Left lung (tissue), 10 donors: ENCODE measurements around the gene ELOA2. TPM values are rescaled to one million over a fixed set of nuclear protein-coding genes. Genes with fewer than 3 reads are reported as not detected.
"Not testable (repeated sequence)": the region's sequence is repeated elsewhere in the genome, so short reads cannot be mapped to it uniquely, and the experiment has no call there.

Experiments used
- ATAC-seq: fragments of 200-7000 bp; cut with Tn5 transposase; one replicate; pipeline ENCODE4 v1.9.1; 2020; ENCODE audit warnings: moderate library complexity
- DNase-seq, 4 donors: peaks; one replicate each; pipeline ENCODE4 v3.0.0-alpha.2; 2013 to 2020
- H3K27ac ChIP-seq, 2 donors: fragments of 200-600 bp; sonication (generic) in 1 of 2; one replicate each; pipeline versions ENCODE4 v1.5.0 to v1.8.0; 2020 to 2021
- H3K27me3 ChIP-seq, 2 donors: fragments of 200-600 bp; sonication (generic) in 1 of 2; one replicate each; pipeline versions ENCODE4 v1.5.0 to v1.8.0; 2020 to 2021
- H3K36me3 ChIP-seq, 2 donors: fragments of 200-600 bp; sonication (generic) in 1 of 2; one replicate each; pipeline versions ENCODE4 v1.5.0 to v1.8.0; 2020 to 2021
- H3K4me1 ChIP-seq, 2 donors: fragments of 200-600 bp; one replicate each; pipeline ENCODE4 v1.8.0; 2021
- H3K4me3 ChIP-seq, 2 donors: fragments of 200-600 bp; sonication (generic) in 1 of 2; one replicate each; pipeline versions ENCODE4 v1.5.0 to v1.8.0; 2020 to 2021; ENCODE audit warnings: mild to moderate bottlenecking in 1 of 2
- H3K9me3 ChIP-seq, 2 donors: fragments of 200-600 bp; sonication (generic) in 1 of 2; one replicate each; pipeline versions ENCODE4 v1.5.0 to v1.8.0; 2020 to 2021
- intact Hi-C, 2 donors: fragments of 100-400 bp; cut with DNase I; formaldehyde crosslinking; loops; one replicate each; pipeline versions ENCODE4 v1.11.2 to v1.14.2; 2022
- polyA plus RNA-seq, 6 donors: library from polyadenylated mRNA; unstranded; fragments of 120-200 nt; gene quantifications; one replicate each; pipeline ENCODE4 v1.2.1, GENCODE V29; 2013; ENCODE audit not compliant: insufficient read length in 6 of 6
- total RNA-seq, 2 donors: library from RNA; stranded (reverse); fragmentation: NEBNext Ultra II Directional; extraction: Animal tissue kit (Norgen Biotek cat#: 25700); gene quantifications; one replicate each; pipeline ENCODE4 v1.2.1, GENCODE V29; 2021
- TF ChIP-seq, protein P1 (sequence below), 2 donors: fragments of 200-600 bp; sonication (generic) in 1 of 2; IDR thresholded peaks; one replicate each; pipeline versions ENCODE4 v1.5.0 to v1.8.0; 2021; ENCODE audit warnings: antibody characterized with exemption in 2 of 2
- donor health status: DM: no; HTN: yes; CAD: no.
- donor health status: DM: no; HTN: no; CAD: no.

Gene ELOA2
- total and polyA plus RNA-seq, 8 donors: 0.06 to 0.17 TPM; not detected in 6

GRCh38 chr18:47050468-47050867 lies 15.0 kb upstream of the ELOA2 start:
- Histone ChIP-seq H3K4me3 (no peak overlapping the region), H3K9me3 (no peaks in the 10 kb centered on the region), H3K36me3 (no peaks in the 10 kb centered on the region), H3K4me1 (no peaks in the 10 kb centered on the region), H3K27ac (no peak overlapping the region), H3K27me3 (no peaks in the 10 kb centered on the region)
- peak; percentile 53 for ATAC-seq
- DNase-seq: peak in 2 of 4 donors; percentile 13 to 33
- intact Hi-C loops: no loop called here
- TF ChIP-seq, protein P1, sequence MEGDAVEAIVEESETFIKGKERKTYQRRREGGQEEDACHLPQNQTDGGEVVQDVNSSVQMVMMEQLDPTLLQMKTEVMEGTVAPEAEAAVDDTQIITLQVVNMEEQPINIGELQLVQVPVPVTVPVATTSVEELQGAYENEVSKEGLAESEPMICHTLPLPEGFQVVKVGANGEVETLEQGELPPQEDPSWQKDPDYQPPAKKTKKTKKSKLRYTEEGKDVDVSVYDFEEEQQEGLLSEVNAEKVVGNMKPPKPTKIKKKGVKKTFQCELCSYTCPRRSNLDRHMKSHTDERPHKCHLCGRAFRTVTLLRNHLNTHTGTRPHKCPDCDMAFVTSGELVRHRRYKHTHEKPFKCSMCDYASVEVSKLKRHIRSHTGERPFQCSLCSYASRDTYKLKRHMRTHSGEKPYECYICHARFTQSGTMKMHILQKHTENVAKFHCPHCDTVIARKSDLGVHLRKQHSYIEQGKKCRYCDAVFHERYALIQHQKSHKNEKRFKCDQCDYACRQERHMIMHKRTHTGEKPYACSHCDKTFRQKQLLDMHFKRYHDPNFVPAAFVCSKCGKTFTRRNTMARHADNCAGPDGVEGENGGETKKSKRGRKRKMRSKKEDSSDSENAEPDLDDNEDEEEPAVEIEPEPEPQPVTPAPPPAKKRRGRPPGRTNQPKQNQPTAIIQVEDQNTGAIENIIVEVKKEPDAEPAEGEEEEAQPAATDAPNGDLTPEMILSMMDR (IDR thresholded peaks at IDR 0.05): peak; percentile 64

DNA sequence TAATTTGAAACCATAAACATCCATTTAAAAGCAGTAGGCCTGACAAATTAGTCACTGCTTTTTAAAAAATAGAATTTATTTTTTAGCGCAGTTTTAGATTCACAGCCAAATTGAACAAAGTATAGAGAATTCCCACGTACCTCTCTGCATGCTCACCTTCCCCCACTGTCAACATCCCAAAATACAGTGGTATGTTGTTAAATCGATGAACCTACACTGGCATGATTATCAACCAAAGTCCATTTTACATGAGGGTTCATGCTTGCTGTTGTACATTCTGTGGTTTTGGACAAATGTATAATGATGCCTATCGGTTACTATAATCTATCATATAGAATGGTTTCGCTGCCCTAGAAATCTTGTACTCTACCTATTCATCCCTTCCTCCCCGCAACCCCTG lies 5.6 kb upstream of the ELOA2 start:
- H3K4me1 ChIP-seq: no peaks in the 10 kb centered on the region
- no peak overlapping the region for H3K4me3 ChIP-seq
- H3K36me3 ChIP-seq: no peaks in the 10 kb centered on the region
- no peaks in the 10 kb centered on the region for H3K27me3 ChIP-seq
- no peak for DNase-seq
- intact Hi-C loops: no loop called here
- no peaks in the 10 kb centered on the region for H3K9me3 ChIP-seq
- TF ChIP-seq, protein P1 (IDR thresholded peaks at IDR 0.05): no peak
- ATAC-seq: no peak
- H3K27ac ChIP-seq: no peak overlapping the region

GRCh38 chr18:47036927-47037578 lies 1.6 kb upstream of the ELOA2 start:
- peaks cover 0 to 13% of the 10 kb centered on the region in 2 donors for H3K9me3 ChIP-seq
- TF ChIP-seq, protein P1 (IDR thresholded peaks at IDR 0.05): no peak
- ATAC-seq (no peak), DNase-seq (no peak)
- intact Hi-C loops: no loop called here
- no peak overlapping the region for H3K4me3 ChIP-seq
- no peaks in the 10 kb centered on the region for H3K27me3 ChIP-seq
- H3K36me3 ChIP-seq: no peaks in the 10 kb centered on the region
- H3K4me1 ChIP-seq: no peaks in the 10 kb centered on the region
- H3K27ac ChIP-seq: no peak overlapping the region

DNA sequence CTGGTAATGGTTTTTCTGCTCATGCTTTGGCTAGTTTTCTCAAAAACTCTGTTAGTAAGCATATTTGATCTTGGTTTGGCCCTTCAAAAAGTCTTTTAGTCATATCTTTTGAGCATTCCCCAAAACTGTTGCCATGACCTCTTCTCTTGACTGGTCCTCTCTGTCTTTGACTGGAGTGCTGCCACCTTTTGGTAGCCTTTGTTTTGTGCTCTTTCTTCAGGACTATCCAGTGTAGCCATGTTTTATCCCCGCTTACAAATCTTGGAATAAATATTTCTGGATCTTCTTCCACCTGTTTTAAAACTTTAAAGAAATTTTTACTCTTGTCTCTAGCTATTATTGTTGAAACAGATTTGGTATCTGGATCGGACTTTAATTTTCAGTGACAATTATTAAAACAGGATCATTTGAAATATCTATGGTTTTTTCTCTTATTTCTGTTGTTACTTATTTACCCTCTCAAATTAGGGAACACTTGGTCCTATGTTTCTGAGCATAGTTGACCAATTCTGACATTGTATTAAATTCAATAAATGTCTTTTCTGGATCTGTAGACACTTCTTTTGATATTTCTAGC lies 965 bp upstream of the ELOA2 start:
- H3K27ac ChIP-seq: no peak overlapping the region
- DNase-seq (no peak), ATAC-seq (peak; percentile 52)
- H3K9me3 ChIP-seq: peaks cover 0 to 13% of the 10 kb centered on the region in 2 donors
- H3K36me3 ChIP-seq: no peaks in the 10 kb centered on the region
- no peaks in the 10 kb centered on the region for H3K4me1 ChIP-seq
- TF ChIP-seq, protein P1 (IDR thresholded peaks at IDR 0.05): peak in 1 of 2 donors; percentile 30
- H3K4me3 ChIP-seq: no peak overlapping the region
- H3K27me3 ChIP-seq: no peaks in the 10 kb centered on the region
- intact Hi-C loops: no loop called here

GRCh38 chr18:47034591-47034990 lies 830 bp downstream of the ELOA2 start:
- H3K27me3 ChIP-seq, ATAC-seq, H3K27ac ChIP-seq, H3K4me3 ChIP-seq, H3K4me1 ChIP-seq, DNase-seq, intact Hi-C loops, H3K36me3 ChIP-seq: not testable (repeated sequence)
- peaks cover 0 to 13% of the 10 kb centered on the region in 2 donors for H3K9me3 ChIP-seq
